ENCODE results near the gene RAB33B.

GRCh38 chr4:139451997-139452396 is 1.9 kb upstream of the RAB33B start:
- TF ChIP-seq POLR2A (IDR thresholded peaks at IDR 0.05; ENCODE audit: low read length): no peak
- no peak for TF ChIP-seq GATA1 (IDR thresholded peaks at IDR 0.05; ENCODE audit: low read depth, low read length)
